ENCODE data around the gene KRT40. TPM values are rescaled to one million over a fixed set of nuclear protein-coding genes. Genes with fewer than 3 reads are reported as not detected.

KRT40 gene
- total and polyA plus RNA-seq, 12 donors, result not detected

GRCh38 chr17:40953881-40954280 lies 30.2 kb downstream of the KRT40 start:
- intact Hi-C loops (cut with DNase I), result loop anchor here in 1 of 2 donors (10.0 kb wide), 1 partner anchor 381 kb away; no protein-coding TSS in a partner anchor
- Histone ChIP-seq H3K4me1 (replicated peaks in 1 of 2) (no peaks in the 10 kb centered on the region), H3K4me3 (no peak overlapping the region), H3K27me3 (no peaks in the 10 kb centered on the region), H3K27ac (no peak overlapping the region), H3K9me3 (replicated peaks in 1 of 3) (no peaks in the 10 kb centered on the region), H3K36me3 (replicated peaks in 1 of 2) (no peaks in the 10 kb centered on the region)
- DNase-seq, result no peak
- WGBS, 4 donors, result 73 to 80% (median 76%) methylated on average over 2 of the region's 2 CpGs
- TF ChIP-seq, protein P1, sequence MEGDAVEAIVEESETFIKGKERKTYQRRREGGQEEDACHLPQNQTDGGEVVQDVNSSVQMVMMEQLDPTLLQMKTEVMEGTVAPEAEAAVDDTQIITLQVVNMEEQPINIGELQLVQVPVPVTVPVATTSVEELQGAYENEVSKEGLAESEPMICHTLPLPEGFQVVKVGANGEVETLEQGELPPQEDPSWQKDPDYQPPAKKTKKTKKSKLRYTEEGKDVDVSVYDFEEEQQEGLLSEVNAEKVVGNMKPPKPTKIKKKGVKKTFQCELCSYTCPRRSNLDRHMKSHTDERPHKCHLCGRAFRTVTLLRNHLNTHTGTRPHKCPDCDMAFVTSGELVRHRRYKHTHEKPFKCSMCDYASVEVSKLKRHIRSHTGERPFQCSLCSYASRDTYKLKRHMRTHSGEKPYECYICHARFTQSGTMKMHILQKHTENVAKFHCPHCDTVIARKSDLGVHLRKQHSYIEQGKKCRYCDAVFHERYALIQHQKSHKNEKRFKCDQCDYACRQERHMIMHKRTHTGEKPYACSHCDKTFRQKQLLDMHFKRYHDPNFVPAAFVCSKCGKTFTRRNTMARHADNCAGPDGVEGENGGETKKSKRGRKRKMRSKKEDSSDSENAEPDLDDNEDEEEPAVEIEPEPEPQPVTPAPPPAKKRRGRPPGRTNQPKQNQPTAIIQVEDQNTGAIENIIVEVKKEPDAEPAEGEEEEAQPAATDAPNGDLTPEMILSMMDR (IDR thresholded peaks at IDR 0.05), result no peak
- no peak for TF ChIP-seq POLR2A (IDR thresholded peaks at IDR 0.05)

- DNase-seq, result no peak
- WGBS, 4 donors, result 45 to 72% (median 53%) methylated on average over 1 of the region's 1 CpG
- TF ChIP-seq, protein P1 (IDR thresholded peaks at IDR 0.05), result no peak
- no peak for TF ChIP-seq POLR2A (IDR thresholded peaks at IDR 0.05)
- Histone ChIP-seq H3K36me3 (replicated peaks in 1 of 2) (no peaks in the 10 kb centered on the region), H3K9me3 (replicated peaks in 1 of 3) (no peaks in the 10 kb centered on the region), H3K27me3 (peaks cover 4% of the 10 kb centered on the region), H3K4me1 (replicated peaks in 1 of 2) (no peaks in the 10 kb centered on the region), H3K27ac (no peak overlapping the region), H3K4me3 (no peak overlapping the region)
- intact Hi-C loops (cut with DNase I), result loop anchor here in 1 of 2 donors (10.0 kb wide), 1 partner anchor 382 kb away; no protein-coding TSS in a partner anchor
Observed at GRCh38 chr17:40952661-40953060, 31.5 kb downstream of the KRT40 start.

- 86 to 94% (median 87%) methylated on average over 2 of the region's 2 CpGs for WGBS, 4 donors
- Histone ChIP-seq H3K9me3 (replicated peaks in 1 of 3) (no peaks in the 10 kb centered on the region), H3K4me1 (replicated peaks in 1 of 2) (no peaks in the 10 kb centered on the region), H3K27me3 (peaks cover 6% of the 10 kb centered on the region), H3K27ac (no peak overlapping the region), H3K4me3 (no peak overlapping the region), H3K36me3 (replicated peaks in 1 of 2) (no peaks in the 10 kb centered on the region)
- DNase-seq, result no peak
- intact Hi-C loops (cut with DNase I), result loop anchor here in 1 of 2 donors (10.0 kb wide), 1 partner anchor 383 kb away; no protein-coding TSS in a partner anchor
- TF ChIP-seq POLR2A (IDR thresholded peaks at IDR 0.05), result no peak
- TF ChIP-seq, protein P1 (IDR thresholded peaks at IDR 0.05), result no peak
Observed at GRCh38 chr17:40952154-40952553, 32.0 kb downstream of the KRT40 start.

DNA sequence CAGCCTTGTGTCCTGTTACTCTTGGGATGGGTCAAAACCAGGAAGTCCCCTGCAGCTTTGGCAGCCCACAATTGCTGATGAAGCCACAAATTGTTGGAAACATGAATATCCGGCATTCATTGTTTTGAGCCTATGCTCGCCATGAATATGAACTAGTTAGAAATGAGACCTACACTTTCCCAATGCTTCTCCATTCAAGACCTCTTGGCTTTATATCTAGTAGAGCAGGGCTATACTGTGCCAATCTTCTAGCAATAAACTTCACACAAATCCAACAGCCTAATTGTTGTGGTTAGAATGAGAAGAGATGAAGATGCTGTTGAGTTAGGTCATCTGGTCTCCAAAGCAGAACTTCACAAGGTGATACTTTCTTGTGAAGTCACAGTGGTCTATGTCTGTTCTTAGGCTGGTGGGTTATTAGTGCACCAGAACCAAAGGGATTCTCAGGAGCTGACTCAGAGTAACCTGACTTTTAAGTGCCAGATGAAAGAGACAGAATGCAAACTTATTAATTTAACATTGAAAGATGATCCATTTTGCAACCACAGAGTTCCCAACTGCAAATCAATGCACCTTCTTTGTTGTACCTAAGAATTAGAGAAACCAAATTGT lies 33.0 kb downstream of the KRT40 start:
- H3K4me3 ChIP-seq, result no peak overlapping the region
- TF ChIP-seq, protein P1 (IDR thresholded peaks at IDR 0.05), result no peak
- no peak for TF ChIP-seq POLR2A (IDR thresholded peaks at IDR 0.05)
- H3K27ac ChIP-seq, result no peak overlapping the region
- intact Hi-C loops (cut with DNase I), result loop anchor here in 1 of 2 donors (10.0 kb wide), 1 partner anchor 384 kb away; no protein-coding TSS in a partner anchor
- no peaks in the 10 kb centered on the region for H3K36me3 ChIP-seq (replicated peaks in 1 of 2)
- DNase-seq, result no peak
- 93 to 97% (median 94%) methylated on average over 2 of the region's 2 CpGs for WGBS, 4 donors
- H3K27me3 ChIP-seq, result peaks cover 6% of the 10 kb centered on the region
- H3K9me3 ChIP-seq (replicated peaks in 1 of 3), result no peaks in the 10 kb centered on the region
- H3K4me1 ChIP-seq (replicated peaks in 1 of 2), result no peaks in the 10 kb centered on the region

Measured in adrenal gland (tissue), 12 donors.